A549 treated with ZK216348 at 1 μM for 4 hours (cell line): Measurements from ENCODE around the gene PACS2. TPM values are rescaled to one million over a fixed set of nuclear protein-coding genes. Genes with fewer than 3 reads are reported as not detected.

Source experiments
- total RNA-seq: library from RNA; stranded (reverse); fragments of 200-300 nt; extraction: Qiagen RNA extraction; gene quantifications from 5 replicates; pipeline ENCODE4 v1.2.3, GENCODE V29; 2022; ENCODE audit warnings: low read depth

The PACS2 gene
- total RNA-seq = 13.2 to 32.2 TPM (median 27.2 TPM) in 5 replicates

GRCh38 chr14:105314287-105315200 lies at the start of gene PACS2:
Gene PACS2, plus strand, starts transcription at chr14:105314748. Its CDS starts 171 bp downstream, at chr14:105314919.

GRCh38 chr14:105300542-105301102 lies 13.9 kb upstream of the PACS2 start, which contains the start of gene BRF1:
Gene BRF1, minus strand, starts transcription at chr14:105301001. Its CDS starts 372 bp downstream, at chr14:105300629.

GRCh38 chr14:105398044-105398725 lies 83.6 kb downstream of the PACS2 start, which contains the start of gene TEX22:
Gene TEX22, plus strand, starts transcription at chr14:105398538. Its CDS starts 803 bp downstream, at chr14:105399341.

GRCh38 chr14:105419195-105420091 lies 104.9 kb downstream of the PACS2 start, which contains the start of gene MTA1:
Gene MTA1, plus strand, starts transcription at chr14:105419827. Its CDS starts 209 bp downstream, at chr14:105420036.

Other genes with a start within 250 kb of the PACS2 start
- 0.45 to 1.3 TPM (median 0.53 TPM) in 5 replicates for gene GPR132, start 249.3 kb upstream of the PACS2 start, total RNA-seq
- gene JAG2, start 146.0 kb upstream of the PACS2 start, total RNA-seq = 12.6 to 30.0 TPM (median 29.1 TPM) in 5 replicates
- gene NUDT14, start 133.4 kb upstream of the PACS2 start, total RNA-seq = 17.7 to 45.0 TPM (median 39.9 TPM) in 5 replicates
- gene BTBD6, start 66.2 kb upstream of the PACS2 start, total RNA-seq = 24.6 to 44.9 TPM (median 43.5 TPM) in 5 replicates
- gene BRF1, start 13.7 kb upstream of the PACS2 start, total RNA-seq = 25.4 to 31.1 TPM (median 30.3 TPM) in 5 replicates
- gene TEX22, start 83.8 kb downstream of the PACS2 start, total RNA-seq = 0.09 to 0.41 TPM (median 0.28 TPM) in 4 of 5 replicates, not detected in the other
- 46.8 to 93.0 TPM (median 83.4 TPM) in 5 replicates for gene MTA1, start 105.1 kb downstream of the PACS2 start, total RNA-seq
- gene CRIP2, start 160.1 kb downstream of the PACS2 start, total RNA-seq = 88.9 to 214 TPM (median 186 TPM) in 5 replicates
- gene CRIP1, start 172.1 kb downstream of the PACS2 start, total RNA-seq = 1,412 to 1,892 TPM (median 1,789 TPM) in 5 replicates
- 16.9 to 52.9 TPM (median 47.2 TPM) in 5 replicates for gene TEDC1, start 176.5 kb downstream of the PACS2 start, total RNA-seq
- 2.1 to 11.7 TPM (median 10.8 TPM) in 5 replicates for gene TMEM121, start 211.8 kb downstream of the PACS2 start, total RNA-seq